Posterior vena cava (tissue), 2 donors: ENCODE data around the gene ASTE1. TPM values are rescaled to one million over a fixed set of nuclear protein-coding genes. Genes with fewer than 3 reads are reported as not detected.
"Not testable (repeated sequence)": the region's sequence is repeated elsewhere in the genome, so short reads cannot be mapped to it uniquely, and the experiment has no call there.

Experiments used
- DNase-seq: peaks from one replicate; pipeline ENCODE4 v3.0.0-alpha.2; 2020; ENCODE audit warnings: low spot score
- intact Hi-C, 2 donors: fragments of 100-400 bp; cut with DNase I; formaldehyde crosslinking; loops; one replicate each; pipeline versions ENCODE4 v1.14.1 to v1.14.2; 2022 to 2023
- long read RNA-seq, 2 donors: library from polyadenylated mRNA; unstranded; transcript quantifications; one replicate each; pipeline ENCODE4 v2.0.0, GENCODE V29; 2020 to 2021
- total RNA-seq, 2 donors: library from RNA; stranded (reverse); fragmentation: NEBNext Ultra II Directional; extraction: Animal tissue kit (Norgen Biotek cat#: 25700); gene quantifications; one replicate each; pipeline ENCODE4 v1.2.1, GENCODE V29; 2021
- donor health status: DM: yes; HTN: yes; CAD: no.
- donor health status: DM: yes; HTN: yes; CAD: no.

The ASTE1 gene
- total RNA-seq, result 1 to 10 TPM; 3.8 to 5.6 TPM
- long read RNA-seq, donor 1, partial matches to known transcripts, result 1 of 4 reads
- long read RNA-seq, donor 1, other reads (novel, unspliced or antisense), result 2 of 4 reads
- long read RNA-seq, donor 2, partial matches to known transcripts, result 2 of 11 reads
- long read RNA-seq, donor 2, other reads (novel, unspliced or antisense), result 5 of 11 reads

DNA sequence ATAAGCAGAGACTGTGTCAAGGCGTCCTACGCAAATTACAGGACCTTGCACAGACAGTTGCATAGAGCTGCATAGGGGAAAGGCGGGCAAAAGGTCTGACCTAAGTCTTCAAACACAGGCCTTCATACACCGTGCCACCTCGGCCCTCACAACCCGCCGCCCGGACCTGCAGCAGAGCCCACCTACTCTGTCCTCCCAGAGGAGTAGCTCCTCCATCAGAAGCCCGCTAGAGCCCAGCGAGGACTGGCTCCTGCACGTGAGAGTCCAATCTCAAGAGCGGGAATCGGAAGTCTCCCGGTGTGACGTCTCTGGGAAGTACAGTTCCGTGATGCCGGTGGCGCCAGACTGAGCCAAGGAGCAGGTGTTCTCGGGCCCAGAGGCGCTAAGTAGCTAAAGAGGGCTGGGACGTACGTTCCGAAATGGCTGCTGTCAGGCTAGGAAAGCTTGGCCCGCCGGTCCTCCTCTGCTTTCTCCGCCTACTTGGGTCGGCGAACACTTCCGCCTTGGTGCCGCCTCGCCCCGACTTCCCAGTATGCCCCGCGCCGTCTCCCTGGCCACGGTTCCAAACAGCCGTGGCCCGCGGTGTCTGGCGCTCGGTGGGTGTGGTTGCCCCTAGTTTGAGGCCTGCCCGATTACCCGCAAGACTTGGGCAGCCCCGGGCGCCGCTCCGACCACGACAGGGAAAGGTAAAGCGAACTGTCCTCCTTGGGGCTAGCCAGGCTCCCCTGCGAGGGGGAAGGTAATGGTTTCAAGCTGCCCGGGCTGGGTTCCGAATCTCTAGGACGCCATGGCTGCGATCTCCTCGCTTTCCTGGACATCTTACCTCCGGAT lies at the start of gene ASTE1, which contains the start of gene NEK11:
TSS of gene ASTE1 (minus strand) at position 505 of the 831 bp plus-strand sequence. CDS start 1,519 bp downstream, outside the sequence.
TSS of gene NEK11 (plus strand) at position 557 of the 831 bp plus-strand sequence. CDS start 2,832 bp downstream, outside the sequence.
- DNase-seq, result peak; percentile 97
- intact Hi-C loops, result no loop called here

- no peak for DNase-seq
These were observed 49.2 kb upstream of the ASTE1 start for GRCh38 chr3:131075632-131076328.

DNA sequence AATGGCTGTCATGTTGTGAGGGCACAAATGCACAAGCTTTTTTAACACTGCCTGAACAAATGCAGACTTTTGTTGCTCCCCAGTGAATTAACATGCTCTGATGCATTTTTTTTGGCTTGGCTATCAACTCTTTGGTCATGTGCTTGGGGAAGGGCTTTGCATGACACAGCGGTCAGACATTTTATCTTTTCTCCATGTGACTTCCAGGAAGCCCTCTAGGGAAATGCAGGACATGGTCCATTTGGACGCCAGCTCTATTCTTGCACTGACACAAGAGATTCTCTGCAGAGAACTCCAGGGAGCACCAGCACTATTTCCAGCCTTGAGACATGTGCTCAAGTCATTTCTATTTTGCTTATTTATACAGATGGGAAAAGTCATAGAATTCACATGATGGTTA lies 46.2 kb upstream of the ASTE1 start:
- intact Hi-C loops, result no loop called here
- DNase-seq, result no peak

More at GRCh38 chr3:131075632-131076328, 49.2 kb upstream of the ASTE1 start:
- intact Hi-C loops, result no loop called here

GRCh38 chr3:131072099-131072559 lies 45.5 kb upstream of the ASTE1 start:
- intact Hi-C loops, result no loop called here

GRCh38 chr3:131067983-131068382 lies 41.4 kb upstream of the ASTE1 start:
- intact Hi-C loops, result no loop called here
- no peak for DNase-seq

More at GRCh38 chr3:131072099-131072559, 45.5 kb upstream of the ASTE1 start:
- no peak for DNase-seq

GRCh38 chr3:131053043-131053859 lies 26.6 kb upstream of the ASTE1 start:
- no peak for DNase-seq
- intact Hi-C loops, result no loop called here

DNA sequence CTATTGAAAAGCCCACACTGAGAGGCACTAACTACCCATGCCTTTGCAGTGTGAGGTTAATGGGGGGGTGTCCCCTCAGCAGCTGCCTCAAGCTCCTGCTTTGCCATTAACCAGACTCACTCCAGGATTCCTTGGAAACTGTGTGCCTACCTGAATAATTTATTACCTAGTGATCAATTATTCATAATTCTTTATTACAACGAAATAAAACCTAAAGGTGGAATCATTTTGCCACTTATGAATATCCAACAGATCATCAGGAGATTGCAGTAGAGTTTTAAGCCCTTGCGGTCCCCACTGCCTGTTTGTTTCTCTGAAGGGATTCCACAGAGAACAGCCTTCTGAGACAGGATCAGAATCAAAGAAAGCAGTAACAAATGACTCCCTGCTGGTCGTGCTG lies 23.4 kb upstream of the ASTE1 start:
- no peak for DNase-seq
- intact Hi-C loops, result no loop called here

DNA sequence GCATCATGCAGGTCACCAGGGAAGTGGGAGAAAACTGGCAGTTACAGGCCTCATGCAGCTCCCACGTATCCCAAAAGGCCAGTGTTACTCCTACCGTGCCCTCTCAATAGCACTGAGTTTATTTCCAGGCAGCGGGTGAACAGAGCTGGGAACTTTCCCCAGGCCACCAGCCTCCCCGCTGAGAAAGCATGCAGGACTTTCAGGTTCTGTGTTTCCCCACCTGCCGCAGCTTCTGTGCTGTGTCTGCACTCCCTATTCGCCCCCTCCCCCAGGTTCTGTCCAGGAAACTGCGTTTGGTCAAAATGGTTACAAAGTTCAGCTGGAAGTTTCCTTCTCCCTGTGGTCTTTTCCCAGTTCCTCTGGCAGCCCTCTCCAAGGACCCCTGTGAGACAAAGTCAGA lies 21.4 kb upstream of the ASTE1 start:
- DNase-seq, result no peak
- intact Hi-C loops, result loop anchor here in 1 of 2 donors (5.0 kb wide), 1 partner anchor 984 kb away; no protein-coding TSS in a partner anchor

GRCh38 chr3:131047582-131047981 lies 21.0 kb upstream of the ASTE1 start:
- DNase-seq, result no peak
- intact Hi-C loops, result loop anchor here in 1 of 2 donors (5.0 kb wide), 1 partner anchor 985 kb away; no protein-coding TSS in a partner anchor

GRCh38 chr3:131042271-131042985 lies 15.8 kb upstream of the ASTE1 start:
- DNase-seq, intact Hi-C loops: not testable (repeated sequence)

DNA sequence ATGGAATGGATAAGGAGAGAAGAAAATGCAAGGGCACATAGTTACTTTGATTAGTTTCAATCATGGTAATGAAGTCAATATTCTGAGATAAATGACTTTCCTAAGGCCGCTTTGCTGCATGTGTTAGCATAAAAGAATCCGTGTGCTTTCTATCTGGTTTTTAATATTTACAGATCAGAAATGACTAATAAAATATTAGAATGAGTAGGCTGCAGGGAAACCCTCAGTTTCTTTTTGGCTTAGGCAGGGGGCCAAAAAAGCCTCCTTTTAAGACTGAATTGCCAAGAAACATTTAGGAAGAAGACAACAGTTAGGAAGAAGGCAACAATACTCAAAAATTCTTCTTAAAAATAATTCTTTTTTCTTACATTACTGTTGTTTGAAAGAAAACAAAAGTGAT lies 11.7 kb upstream of the ASTE1 start:
- intact Hi-C loops, result no loop called here
- DNase-seq, result no peak

- DNase-seq, result no peak
- intact Hi-C loops, result no loop called here
These were observed 10.4 kb upstream of the ASTE1 start for GRCh38 chr3:131036986-131037385.

- intact Hi-C loops, result no loop called here
- DNase-seq, result no peak
These were observed 9.7 kb upstream of the ASTE1 start for GRCh38 chr3:131036200-131036816.

GRCh38 chr3:131033480-131034080 lies 7.0 kb upstream of the ASTE1 start:
- DNase-seq, result no peak
- intact Hi-C loops, result no loop called here

- intact Hi-C loops, result no loop called here
- no peak for DNase-seq
These were observed 5.0 kb upstream of the ASTE1 start for GRCh38 chr3:131031660-131032059.

DNA sequence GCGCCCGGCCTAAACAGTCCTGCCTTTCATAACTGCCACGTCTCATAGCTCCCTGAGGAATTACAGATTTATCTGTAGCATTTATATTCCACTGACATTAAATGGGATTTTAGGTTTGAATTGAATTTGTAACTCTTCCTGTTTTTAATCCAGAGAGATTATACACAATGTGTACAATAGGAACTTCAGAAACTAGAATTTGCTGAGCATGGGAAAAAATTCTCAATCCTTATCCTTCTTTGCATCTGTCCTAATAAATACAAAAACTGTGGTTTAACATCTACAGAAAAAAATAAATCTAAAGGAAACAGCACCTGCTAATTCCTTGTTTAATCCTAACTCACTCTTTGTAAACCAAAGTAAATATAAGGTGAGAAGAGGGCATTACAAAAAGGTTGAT lies 2.2 kb upstream of the ASTE1 start:
- DNase-seq, result no peak
- intact Hi-C loops, result loop anchor here in 1 of 2 donors (2.0 kb wide), 1 partner anchor 36 kb away; no protein-coding TSS in a partner anchor

GRCh38 chr3:131025539-131025938 lies 1.1 kb downstream of the ASTE1 start:
- intact Hi-C loops, result no loop called here
- DNase-seq, result no peak
